ACHN (cell line): ENCODE data around the gene SPATA19.

Experiments used
- DNase-seq: peaks from one replicate; pipeline ENCODE4 v3.0.0-alpha.2; 2015
- in situ Hi-C: cut with HindIII; loops from 2 replicates; pipeline ENCODE4 v1.10.0; 2017; ENCODE audit warnings: low sequenced_read_pairs, low pct_ligation_motif_present, low pct_unique_long_range_greater_than_20kb

SPATA19 gene

DNA sequence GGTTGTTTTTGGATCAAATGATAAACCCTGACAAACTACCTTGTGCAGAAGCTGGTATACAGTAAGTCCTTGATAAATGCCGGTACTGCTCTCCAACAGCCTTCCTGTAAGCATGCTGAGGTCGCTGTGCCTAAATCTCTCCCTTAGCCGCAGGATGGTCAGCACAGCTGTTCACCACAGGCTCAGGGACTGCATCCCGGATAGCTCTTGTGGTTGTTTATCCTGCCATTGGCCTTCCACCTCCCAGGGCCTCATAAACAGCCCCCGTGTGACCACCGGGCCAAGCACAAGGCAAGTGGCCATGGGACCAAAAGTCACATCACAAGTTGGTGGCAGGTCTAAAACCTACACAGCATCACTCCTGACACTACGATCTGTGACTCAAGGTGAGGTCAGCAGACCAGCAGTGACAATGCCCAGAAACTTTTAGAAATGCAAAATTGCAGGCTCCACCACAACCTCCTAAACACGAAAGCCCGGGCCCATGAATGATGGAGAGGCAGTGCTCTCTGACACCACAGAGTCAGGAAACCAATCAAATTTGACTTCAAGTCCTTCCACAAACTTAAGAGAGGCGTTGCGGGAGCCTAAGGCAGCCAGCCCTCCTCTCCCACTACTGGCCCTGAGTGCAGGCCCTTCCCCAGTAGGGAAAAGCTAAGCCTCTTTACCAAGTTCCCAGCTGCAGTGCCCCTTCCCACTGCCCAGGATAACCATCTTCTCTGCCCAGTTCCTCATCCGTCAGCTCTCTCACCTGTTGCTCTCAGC lies 3.9 kb downstream of the SPATA19 start:
- in situ Hi-C loops, result no loop called here
- DNase-seq, result no peak

DNA sequence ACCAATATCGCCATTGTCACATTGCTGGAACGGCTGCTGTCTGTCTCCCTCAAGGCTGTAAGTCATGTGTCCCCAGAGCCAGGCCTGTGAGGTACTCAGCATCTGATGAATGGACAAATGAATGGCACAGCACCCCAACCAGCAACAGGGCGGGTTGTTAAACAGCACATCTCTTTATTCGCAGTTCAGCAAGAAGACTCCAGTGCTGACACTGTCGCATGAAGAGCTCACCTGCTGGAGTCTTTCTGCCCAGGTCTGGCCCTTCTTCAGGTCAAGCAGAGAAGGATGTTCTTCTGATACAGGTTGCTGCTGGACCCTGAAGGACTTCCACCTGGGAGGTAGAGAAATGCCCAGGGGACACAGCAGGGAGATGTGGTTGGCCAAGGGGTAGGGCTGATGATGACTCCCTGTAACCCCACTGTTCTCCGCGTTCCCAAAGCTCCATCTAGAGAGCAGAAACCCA lies 4.8 kb downstream of the SPATA19 start:
- DNase-seq, result no peak
- in situ Hi-C loops, result no loop called here

DNA sequence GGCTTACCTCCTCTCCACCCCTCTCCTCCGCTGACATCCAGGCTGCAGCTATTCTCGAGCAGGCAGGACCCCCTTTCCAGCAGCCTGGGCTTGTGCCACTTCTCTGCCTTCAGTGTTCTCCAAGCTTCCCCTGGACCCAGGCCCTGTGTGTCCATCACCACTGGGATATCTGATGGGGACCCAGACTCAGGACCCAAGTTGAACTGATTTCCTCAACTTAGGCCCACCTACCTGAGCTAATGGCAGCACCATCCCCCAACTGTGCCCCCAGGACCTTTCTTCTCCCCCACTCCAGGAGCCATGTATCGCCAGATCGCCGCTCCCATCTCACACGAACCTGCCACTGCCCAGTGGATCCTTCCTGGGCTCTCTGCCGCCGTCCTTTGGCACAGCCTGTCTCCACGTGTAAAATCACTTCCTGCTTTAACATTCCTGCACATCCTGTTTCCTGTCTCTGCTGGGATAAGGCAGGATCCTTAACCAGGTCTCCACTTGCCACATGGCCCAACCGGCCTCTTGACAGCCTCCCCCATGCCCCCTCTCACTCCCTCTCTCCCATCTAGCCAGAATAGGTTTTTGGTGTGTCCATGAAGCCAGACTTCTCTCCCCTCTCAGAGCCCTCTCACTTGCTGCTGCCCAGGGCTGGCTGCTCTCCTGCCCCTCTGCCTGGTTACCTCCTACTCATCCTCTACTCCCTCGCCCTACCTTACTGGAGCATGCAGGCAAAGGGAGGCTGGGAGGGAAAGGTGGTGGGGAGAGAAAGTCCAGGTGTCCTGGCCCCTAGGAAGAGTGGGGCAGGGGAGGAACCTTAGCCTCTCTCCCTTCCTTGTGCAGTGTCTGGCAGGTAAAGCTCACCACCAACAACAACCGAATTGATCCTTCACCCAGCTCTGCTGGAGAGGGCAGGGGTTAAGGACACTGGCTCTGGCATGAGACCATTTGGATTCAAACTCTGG lies 9.4 kb downstream of the SPATA19 start:
- in situ Hi-C loops, result no loop called here
- no peak for DNase-seq

- in situ Hi-C loops, result no loop called here
- DNase-seq, result peak; percentile 39
Observed at GRCh38 chr11:133834682-133835592, 10.4 kb downstream of the SPATA19 start.

GRCh38 chr11:133833898-133834681 lies 11.2 kb downstream of the SPATA19 start:
- in situ Hi-C loops, result no loop called here
- no peak for DNase-seq

DNA sequence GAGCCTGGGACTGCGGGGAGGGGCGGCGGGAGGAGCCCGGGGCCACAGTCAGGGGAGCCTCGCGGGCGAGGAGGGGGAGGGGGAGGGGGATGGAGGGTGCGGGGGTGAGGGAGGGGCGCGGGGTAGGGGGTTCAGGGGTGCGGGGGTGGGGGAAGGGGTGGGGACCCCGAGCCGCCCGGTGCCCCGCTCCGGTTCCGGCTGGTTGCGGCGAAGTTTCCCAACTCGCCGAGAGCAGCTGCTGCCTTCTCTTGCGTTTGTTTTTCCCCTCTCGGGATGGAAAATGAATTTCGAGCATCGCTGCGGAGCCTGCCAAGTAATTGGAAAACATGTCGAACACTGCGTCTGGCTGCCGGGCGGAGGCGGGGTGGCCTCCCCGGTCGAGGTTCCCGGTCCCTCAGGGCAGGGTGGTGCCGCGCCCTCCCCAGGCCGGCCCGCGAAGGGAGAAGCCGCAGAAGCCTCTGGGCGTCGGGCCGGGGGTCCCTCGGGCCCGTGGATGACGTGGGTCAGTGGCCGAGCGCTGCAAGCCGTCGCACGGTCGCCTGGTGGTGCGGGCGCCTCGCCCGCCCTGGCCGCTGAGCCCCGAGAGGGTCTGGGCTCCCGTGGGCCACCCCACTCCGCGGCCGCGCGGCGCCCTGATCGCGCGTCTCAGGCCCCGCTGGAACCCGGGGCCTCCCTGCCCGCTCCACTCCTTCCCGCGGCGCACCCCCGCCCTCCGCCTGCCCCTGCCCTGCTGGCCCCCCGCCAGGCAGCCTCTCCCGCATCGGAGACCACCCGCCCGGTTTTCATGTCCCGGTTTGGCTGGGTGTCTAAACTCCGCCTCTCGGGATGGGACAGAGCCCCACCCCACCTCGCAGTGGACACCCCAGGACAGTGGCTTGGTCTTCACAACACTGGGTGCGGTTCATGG lies 12.1 kb downstream of the SPATA19 start:
- in situ Hi-C loops, result no loop called here
- no peak for DNase-seq

DNA sequence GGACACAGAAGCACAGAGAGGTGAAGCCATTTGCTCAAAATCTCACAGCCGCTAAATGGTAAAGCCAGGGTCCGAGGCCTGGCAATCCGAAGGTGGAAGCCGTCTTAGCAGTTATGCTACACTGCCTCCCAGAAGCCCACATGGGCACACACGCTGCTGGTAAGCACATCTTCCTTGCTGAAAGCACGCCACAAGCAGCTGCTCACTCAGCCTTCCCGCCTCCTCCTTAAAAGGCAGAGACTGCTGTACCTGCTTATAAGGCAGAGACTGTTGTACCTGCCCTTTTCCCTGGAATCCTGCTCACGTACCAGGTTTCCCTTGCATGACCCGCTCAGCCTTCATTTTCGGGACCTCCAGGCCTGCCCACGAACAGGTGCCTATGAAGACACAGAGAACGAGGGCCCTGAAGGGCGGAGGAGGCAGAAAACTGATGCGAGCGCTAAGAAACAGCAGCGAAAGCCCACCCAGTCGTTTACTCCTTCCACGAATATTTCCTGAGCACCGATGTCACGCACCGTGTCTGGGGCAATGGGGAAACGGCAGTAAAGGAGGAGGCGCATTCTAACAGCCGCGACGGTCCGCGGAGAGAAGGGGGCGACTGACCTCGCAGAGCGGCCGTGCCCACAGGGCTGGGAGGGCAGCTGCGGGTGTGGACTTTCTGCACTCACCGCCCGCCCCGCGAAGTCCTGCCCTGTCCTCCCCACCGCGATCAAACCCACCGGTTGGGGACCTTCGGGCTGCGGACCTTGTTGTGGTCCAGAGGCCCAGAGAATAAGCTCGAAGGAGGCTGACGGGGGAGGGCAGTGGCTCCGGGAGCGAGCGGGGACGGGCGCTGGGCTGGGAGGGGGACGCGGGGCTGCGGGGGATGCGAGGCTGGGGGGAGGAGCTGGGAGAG lies 13.0 kb downstream of the SPATA19 start:
- in situ Hi-C loops, result no loop called here
- no peak for DNase-seq

GRCh38 chr11:133830931-133831907 lies 14.1 kb downstream of the SPATA19 start:
- DNase-seq, result no peak
- in situ Hi-C loops, result no loop called here

- no peak for DNase-seq
- in situ Hi-C loops, result no loop called here
Observed at GRCh38 chr11:133829566-133829965, 15.7 kb downstream of the SPATA19 start.

DNA sequence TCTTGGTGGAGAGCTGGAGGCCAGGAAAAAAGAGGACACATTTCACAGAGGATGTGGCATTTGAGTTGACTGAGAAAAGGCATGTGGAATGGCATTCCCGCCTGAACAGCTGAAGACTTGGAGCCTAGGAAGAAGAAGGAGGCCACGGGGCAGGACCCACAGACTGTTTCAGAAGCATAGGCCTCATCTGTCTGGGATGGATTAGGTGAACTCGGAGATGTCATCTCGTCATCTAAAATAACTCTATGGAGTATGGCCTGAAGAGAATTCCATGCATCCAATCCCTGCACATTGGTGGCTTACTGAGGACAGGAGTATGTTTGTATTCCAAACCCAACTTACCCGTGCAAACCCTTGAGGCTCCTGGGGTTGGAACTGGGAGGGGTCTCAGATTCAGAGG lies 16.4 kb downstream of the SPATA19 start:
- no peak for DNase-seq
- in situ Hi-C loops, result no loop called here

- in situ Hi-C loops, result no loop called here
- DNase-seq, result no peak
Observed at GRCh38 chr11:133827556-133827955, 17.8 kb downstream of the SPATA19 start.

GRCh38 chr11:133826866-133827265 lies 18.4 kb downstream of the SPATA19 start:
- in situ Hi-C loops, result no loop called here
- no peak for DNase-seq

DNA sequence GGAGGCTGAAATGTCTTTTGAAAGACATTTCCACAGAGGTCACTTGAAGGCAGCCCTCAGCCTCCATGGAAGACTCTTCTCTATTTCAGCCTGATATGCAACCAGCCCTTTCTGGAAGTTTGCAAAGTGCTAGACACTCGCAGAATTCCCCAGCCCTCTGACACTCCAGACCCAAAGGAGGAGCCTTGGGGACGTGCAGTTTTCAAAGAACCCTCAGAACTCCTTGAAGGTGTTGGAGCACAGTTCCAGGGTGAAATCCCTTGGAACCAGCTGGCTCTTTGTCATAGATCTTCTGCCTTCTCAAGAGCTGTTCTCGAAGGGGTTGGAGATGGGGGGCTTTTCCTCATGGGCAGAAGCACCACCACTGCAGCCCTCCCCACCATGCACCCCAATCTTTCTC lies 19.6 kb downstream of the SPATA19 start:
- in situ Hi-C loops, result no loop called here
- no peak for DNase-seq

GRCh38 chr11:133825156-133825555 lies 20.2 kb downstream of the SPATA19 start:
- in situ Hi-C loops, result no loop called here
- DNase-seq, result no peak

DNA sequence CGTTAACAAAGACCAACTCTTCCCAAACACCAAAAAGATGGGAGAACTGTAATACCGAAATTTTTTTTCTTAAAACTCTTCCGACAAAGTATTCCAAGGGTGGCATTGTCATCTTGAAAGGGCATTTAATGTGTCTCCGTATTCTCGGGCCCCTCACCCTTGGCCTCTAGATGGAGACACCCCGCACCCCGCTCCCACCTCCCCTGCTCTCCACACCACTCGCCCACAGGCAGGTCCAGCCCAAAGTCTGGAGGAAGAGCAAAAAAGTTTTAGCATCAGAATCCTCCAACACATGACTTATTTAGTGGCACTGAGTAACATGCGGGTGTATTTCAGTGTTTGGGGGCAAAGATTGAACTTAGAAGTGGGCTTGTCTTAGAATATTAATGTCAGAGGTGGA lies 20.7 kb downstream of the SPATA19 start:
- no peak for DNase-seq
- in situ Hi-C loops, result no loop called here
